ENCODE measurements around the gene TIGIT. TPM values are rescaled to one million over a fixed set of nuclear protein-coding genes. Genes with fewer than 3 reads are reported as not detected.

Gene TIGIT
- total RNA-seq, 1 donor from 2014 or later = not detected

GRCh38 chr3:114327665-114328064, 33.8 kb downstream of the TIGIT start:
- no peak for TF ChIP-seq CTCF (IDR thresholded peaks at IDR 0.05; ENCODE audit: insufficient read depth, low read length, severe bottlenecking)
- Histone ChIP-seq H3K36me3 (ENCODE audit: control insufficient read depth, insufficient read depth, low read length) (no peaks in the 10 kb centered on the region), H3K4me3 (ENCODE audit: low read depth, low read length) (no peak overlapping the region), H3K27me3 (ENCODE audit: control insufficient read depth, insufficient read depth, low read length) (no peaks in the 10 kb centered on the region)
- DNase-seq (ENCODE audit: low read depth) = no peak
- no peak for FAIRE-seq

DNA sequence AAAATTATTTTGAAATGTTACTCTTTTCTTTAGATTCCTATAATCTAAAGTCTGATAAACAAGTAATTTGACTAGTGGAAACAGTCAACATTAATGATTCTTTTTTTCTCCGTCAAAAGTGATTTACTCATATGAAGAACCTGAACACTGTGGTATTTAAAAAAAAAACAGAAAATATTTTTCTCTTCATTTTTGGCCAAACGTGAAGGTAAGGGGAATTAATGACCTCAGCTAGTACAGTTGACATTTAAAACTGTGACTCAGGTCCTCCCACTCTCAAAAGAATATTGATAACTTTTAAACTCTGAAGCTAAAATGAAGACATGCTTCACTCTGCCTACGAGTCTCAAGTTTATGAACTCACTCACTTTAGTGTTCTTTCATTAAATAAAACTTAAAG, 34.5 kb downstream of the TIGIT start:
- no peaks in the 10 kb centered on the region for H3K36me3 ChIP-seq (ENCODE audit: control insufficient read depth, insufficient read depth, low read length)
- H3K4me3 ChIP-seq (ENCODE audit: low read depth, low read length) = no peak overlapping the region
- no peaks in the 10 kb centered on the region for H3K27me3 ChIP-seq (ENCODE audit: control insufficient read depth, insufficient read depth, low read length)
- no peak for TF ChIP-seq CTCF (IDR thresholded peaks at IDR 0.05; ENCODE audit: insufficient read depth, low read length, severe bottlenecking)
- FAIRE-seq = no peak
- DNase-seq (ENCODE audit: low read depth) = no peak

DNA sequence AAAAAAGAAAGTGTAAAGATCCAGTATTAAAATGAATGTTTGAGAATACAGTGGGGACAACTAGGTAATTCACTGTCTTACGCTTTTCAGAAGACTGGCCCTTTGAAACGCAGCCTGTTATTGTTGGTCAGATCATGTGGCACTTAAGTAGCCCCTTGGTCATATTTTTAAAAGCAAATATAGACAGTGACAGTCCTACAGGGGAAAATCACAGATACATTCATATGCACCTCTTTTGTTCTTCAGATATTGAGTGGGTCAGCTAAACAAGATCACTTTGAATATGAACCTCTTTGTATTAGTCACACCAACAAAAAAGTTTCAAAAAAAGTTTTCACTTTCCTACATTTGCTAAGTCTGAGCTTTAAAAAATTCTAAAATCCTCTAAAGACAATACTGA, 36.0 kb downstream of the TIGIT start:
- no peaks in the 10 kb centered on the region for H3K27me3 ChIP-seq (ENCODE audit: control insufficient read depth, insufficient read depth, low read length)
- no peaks in the 10 kb centered on the region for H3K36me3 ChIP-seq (ENCODE audit: control insufficient read depth, insufficient read depth, low read length)
- no peak for TF ChIP-seq CTCF (IDR thresholded peaks at IDR 0.05; ENCODE audit: insufficient read depth, low read length, severe bottlenecking)
- FAIRE-seq = no peak
- no peak for DNase-seq (ENCODE audit: low read depth)
- H3K4me3 ChIP-seq (ENCODE audit: low read depth, low read length) = no peak overlapping the region

- Histone ChIP-seq H3K4me3 (ENCODE audit: low read depth, low read length) (no peak overlapping the region), H3K36me3 (ENCODE audit: control insufficient read depth, insufficient read depth, low read length) (no peaks in the 10 kb centered on the region), H3K27me3 (ENCODE audit: control insufficient read depth, insufficient read depth, low read length) (no peaks in the 10 kb centered on the region)
- TF ChIP-seq CTCF (IDR thresholded peaks at IDR 0.05; ENCODE audit: insufficient read depth, low read length, severe bottlenecking) = no peak
- DNase-seq (ENCODE audit: low read depth) (no peak), FAIRE-seq (no peak)
Observed at GRCh38 chr3:114331007-114331406, 37.2 kb downstream of the TIGIT start.

- no peak for FAIRE-seq
- no peaks in the 10 kb centered on the region for H3K27me3 ChIP-seq (ENCODE audit: control insufficient read depth, insufficient read depth, low read length)
- no peak for TF ChIP-seq CTCF (IDR thresholded peaks at IDR 0.05; ENCODE audit: insufficient read depth, low read length, severe bottlenecking)
- no peak for DNase-seq (ENCODE audit: low read depth)
- no peak overlapping the region for H3K4me3 ChIP-seq (ENCODE audit: low read depth, low read length)
- H3K36me3 ChIP-seq (ENCODE audit: control insufficient read depth, insufficient read depth, low read length) = no peaks in the 10 kb centered on the region
Observed at GRCh38 chr3:114331710-114332109, 37.9 kb downstream of the TIGIT start.

GRCh38 chr3:114332342-114333179, 38.7 kb downstream of the TIGIT start:
- FAIRE-seq (no peak), DNase-seq (ENCODE audit: low read depth) (no peak)
- no peaks in the 10 kb centered on the region for H3K27me3 ChIP-seq (ENCODE audit: control insufficient read depth, insufficient read depth, low read length)
- H3K36me3 ChIP-seq (ENCODE audit: control insufficient read depth, insufficient read depth, low read length) = no peaks in the 10 kb centered on the region
- no peak for TF ChIP-seq CTCF (IDR thresholded peaks at IDR 0.05; ENCODE audit: insufficient read depth, low read length, severe bottlenecking)
- H3K4me3 ChIP-seq (ENCODE audit: low read depth, low read length) = no peak overlapping the region
